Thoracic aorta (tissue), 2 donors: Measurements from ENCODE around the gene DSP. TPM values are rescaled to one million over a fixed set of nuclear protein-coding genes. Genes with fewer than 3 reads are reported as not detected.

Experiments
- ATAC-seq: fragments of 150-250 bp; one replicate; pipeline ENCODE4 v1.8.0; 2017; ENCODE audit warnings: low read depth; ENCODE audit not compliant: insufficient number of reproducible peaks, low FRiP score
- DNase-seq: peaks from one replicate; pipeline ENCODE4 v3.0.0-alpha.2; 2020; ENCODE audit warnings: low spot score
- H3K27ac ChIP-seq, 2 donors: fragments of 200-600 bp; sonication (generic); 1 replicate in 1 of 2; 2 replicates in 1 of 2; pipeline ENCODE4 v1.5.1; 2016; ENCODE audit warnings: mild to moderate bottlenecking in 2 of 2, moderate library complexity in 2 of 2
- H3K27me3 ChIP-seq: fragments of 200-600 bp; sonication (generic); replicated peaks from 2 replicates; pipeline ENCODE4 v1.6.0; 2016; ENCODE audit warnings: mild to moderate bottlenecking; ENCODE audit not compliant: insufficient read depth
- H3K36me3 ChIP-seq: fragments of 200-600 bp; sonication (generic); one replicate; pipeline ENCODE4 v1.5.1; 2016
- H3K4me1 ChIP-seq, 2 donors: fragments of 200-600 bp; sonication (generic); 1 replicate in 1 of 2; 2 replicates in 1 of 2; pipeline versions ENCODE4 v1.5.1 to v1.6.0; 2016; ENCODE audit warnings: low read depth in 2 of 2, mild to moderate bottlenecking in 1 of 2; ENCODE audit not compliant: control insufficient read depth in 1 of 2
- H3K4me3 ChIP-seq: fragments of 200-600 bp; sonication (generic); 2 replicates; pipeline ENCODE4 v1.5.1; 2016; ENCODE audit warnings: mild to moderate bottlenecking
- H3K9me3 ChIP-seq: fragments of 200-600 bp; sonication (generic); 2 replicates; pipeline ENCODE4 v1.5.1; 2016
- total RNA-seq, 2 donors: library from RNA; depleted of rRNA; stranded (reverse); fragments of >200 nt; gene quantifications; one replicate each; pipeline versions ENCODE4 v1.1.0 to v1.2.3, GENCODE V29; 2016
- TF ChIP-seq, protein P1 (sequence below): fragments of 200-600 bp; sonication (generic); IDR thresholded peaks from one replicate; pipeline ENCODE4 v1.5.1; 2019; ENCODE audit warnings: antibody characterized with exemption

Gene DSP
- total RNA-seq, 2 donors from 2014 or later = 5.4 to 6.7 TPM

DNA sequence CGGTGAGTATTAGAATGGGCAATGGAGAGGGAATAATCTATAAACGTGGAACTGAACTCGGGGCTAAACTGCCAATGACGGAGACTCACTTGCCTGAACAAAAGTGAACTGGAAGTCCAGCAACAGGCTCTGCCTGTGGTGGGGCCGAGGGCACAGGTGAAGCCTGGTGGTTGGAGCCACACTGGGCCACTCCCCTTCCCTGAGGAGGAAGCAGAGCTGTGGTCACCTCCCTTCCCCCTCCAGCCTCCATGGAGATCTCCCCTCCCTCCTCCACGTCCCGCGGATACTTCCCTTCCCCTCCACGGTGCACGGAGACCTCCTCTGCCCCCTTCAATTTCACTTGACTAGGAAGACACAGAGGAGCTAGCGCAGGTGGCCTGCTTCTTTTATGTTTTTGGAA, 14.7 kb upstream of the DSP start:
- no peak overlapping the region for H3K27ac ChIP-seq
- DNase-seq (no peak), ATAC-seq (no peak)
- no peaks in the 10 kb centered on the region for H3K4me1 ChIP-seq
- H3K9me3 ChIP-seq = no peaks in the 10 kb centered on the region
- H3K27me3 ChIP-seq = no peaks in the 10 kb centered on the region
- TF ChIP-seq, protein P1, sequence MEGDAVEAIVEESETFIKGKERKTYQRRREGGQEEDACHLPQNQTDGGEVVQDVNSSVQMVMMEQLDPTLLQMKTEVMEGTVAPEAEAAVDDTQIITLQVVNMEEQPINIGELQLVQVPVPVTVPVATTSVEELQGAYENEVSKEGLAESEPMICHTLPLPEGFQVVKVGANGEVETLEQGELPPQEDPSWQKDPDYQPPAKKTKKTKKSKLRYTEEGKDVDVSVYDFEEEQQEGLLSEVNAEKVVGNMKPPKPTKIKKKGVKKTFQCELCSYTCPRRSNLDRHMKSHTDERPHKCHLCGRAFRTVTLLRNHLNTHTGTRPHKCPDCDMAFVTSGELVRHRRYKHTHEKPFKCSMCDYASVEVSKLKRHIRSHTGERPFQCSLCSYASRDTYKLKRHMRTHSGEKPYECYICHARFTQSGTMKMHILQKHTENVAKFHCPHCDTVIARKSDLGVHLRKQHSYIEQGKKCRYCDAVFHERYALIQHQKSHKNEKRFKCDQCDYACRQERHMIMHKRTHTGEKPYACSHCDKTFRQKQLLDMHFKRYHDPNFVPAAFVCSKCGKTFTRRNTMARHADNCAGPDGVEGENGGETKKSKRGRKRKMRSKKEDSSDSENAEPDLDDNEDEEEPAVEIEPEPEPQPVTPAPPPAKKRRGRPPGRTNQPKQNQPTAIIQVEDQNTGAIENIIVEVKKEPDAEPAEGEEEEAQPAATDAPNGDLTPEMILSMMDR = no peak
- H3K36me3 ChIP-seq = no peaks in the 10 kb centered on the region
- no peak overlapping the region for H3K4me3 ChIP-seq

DNA sequence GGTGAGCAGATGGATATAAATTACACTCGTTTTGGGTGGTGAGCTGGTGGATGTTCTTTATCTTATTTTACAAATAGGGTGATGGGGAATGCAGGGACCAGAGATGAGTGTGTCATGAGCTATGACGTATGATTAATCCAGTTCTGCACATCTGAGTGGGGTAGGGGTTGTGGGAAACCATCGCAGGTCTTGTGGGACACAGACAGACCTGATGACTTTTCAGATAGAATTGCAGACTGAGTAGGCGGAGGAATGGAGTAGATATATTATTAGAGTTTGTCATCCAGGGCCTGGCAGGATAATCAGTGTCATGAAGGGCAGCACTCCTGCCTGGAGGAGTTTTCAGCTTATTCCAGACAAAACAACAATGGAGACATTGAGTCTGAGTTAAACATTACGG, 12.9 kb upstream of the DSP start:
- H3K36me3 ChIP-seq = no peaks in the 10 kb centered on the region
- no peaks in the 10 kb centered on the region for H3K27me3 ChIP-seq
- H3K4me1 ChIP-seq = no peaks in the 10 kb centered on the region
- no peak overlapping the region for H3K27ac ChIP-seq
- ATAC-seq = no peak
- TF ChIP-seq, protein P1 = no peak
- no peaks in the 10 kb centered on the region for H3K9me3 ChIP-seq
- H3K4me3 ChIP-seq = no peak overlapping the region
- no peak for DNase-seq

- DNase-seq (no peak), ATAC-seq (no peak)
- Histone ChIP-seq H3K27ac (no peak overlapping the region), H3K36me3 (no peaks in the 10 kb centered on the region), H3K27me3 (no peaks in the 10 kb centered on the region), H3K9me3 (no peaks in the 10 kb centered on the region), H3K4me1 (no peaks in the 10 kb centered on the region), H3K4me3 (no peak overlapping the region)
- TF ChIP-seq, protein P1 = no peak
Measured at GRCh38 chr6:7529141-7529540, 12.3 kb upstream of the DSP start.

DNA sequence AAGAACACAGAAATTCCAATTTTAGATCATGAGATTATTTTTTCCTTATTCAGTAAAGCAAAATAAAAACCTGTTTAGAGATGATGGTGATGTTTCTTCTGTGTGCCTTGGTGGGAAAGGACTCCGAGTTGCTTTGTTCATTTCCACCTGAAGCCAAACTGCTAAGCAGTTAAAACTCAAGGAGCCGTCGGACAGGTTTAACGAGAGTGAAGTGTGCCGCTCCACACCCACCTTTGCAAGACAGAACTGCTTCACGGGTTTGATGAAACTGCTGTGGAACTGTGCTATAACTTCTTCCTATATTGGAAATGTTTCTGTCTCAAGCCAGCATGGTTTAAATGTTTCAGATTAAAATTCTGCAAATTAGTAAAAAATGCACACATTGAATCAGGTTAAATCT, 9.2 kb upstream of the DSP start:
- no peak for ATAC-seq
- DNase-seq = no peak

DNA sequence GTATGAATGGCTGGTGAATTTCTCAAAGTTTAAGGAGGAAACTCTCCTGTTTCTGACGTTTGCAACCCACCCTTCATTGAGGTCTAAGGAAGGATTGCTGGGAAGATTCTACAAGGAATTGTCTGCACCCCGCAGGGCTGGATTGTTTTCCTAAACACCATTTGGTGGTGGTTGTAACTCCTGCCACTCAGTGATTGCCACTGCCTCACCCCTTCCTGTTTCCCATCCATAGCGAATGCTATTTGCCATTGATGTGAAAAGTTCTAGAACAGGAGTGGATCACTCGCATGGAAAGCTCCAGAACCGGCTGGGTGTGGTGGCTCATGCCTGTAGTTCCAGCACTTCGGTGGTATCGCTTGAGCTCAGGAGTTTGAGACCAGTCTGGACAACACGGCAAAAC, 8.7 kb upstream of the DSP start:
- H3K9me3 ChIP-seq = no peaks in the 10 kb centered on the region
- H3K4me1 ChIP-seq = no peaks in the 10 kb centered on the region
- TF ChIP-seq, protein P1 = no peak
- DNase-seq (no peak), ATAC-seq (no peak)
- H3K27me3 ChIP-seq = no peaks in the 10 kb centered on the region
- H3K4me3 ChIP-seq = no peak overlapping the region
- H3K36me3 ChIP-seq = no peaks in the 10 kb centered on the region
- H3K27ac ChIP-seq = no peak overlapping the region

More for the DNA sequence above, 9.2 kb upstream of the DSP start:
- no peak overlapping the region for H3K27ac ChIP-seq
- H3K9me3 ChIP-seq = no peaks in the 10 kb centered on the region
- no peaks in the 10 kb centered on the region for H3K27me3 ChIP-seq
- no peaks in the 10 kb centered on the region for H3K36me3 ChIP-seq
- TF ChIP-seq, protein P1 = no peak
- H3K4me1 ChIP-seq = no peaks in the 10 kb centered on the region
- no peak overlapping the region for H3K4me3 ChIP-seq
